ENCODE results near the gene NOTCH4. TPM values are rescaled to one million over a fixed set of nuclear protein-coding genes. Genes with fewer than 3 reads are reported as not detected.
A peak's percentile ranks its signal among the peaks of the same experiment; 100 is the strongest.

NOTCH4 gene
- total and polyA plus RNA-seq, 9 of the 15 experiments (the other 6 are each of a cell fraction or from before 2014, with no cell fraction given) = 0.24 to 4.3 (median 1.7) TPM

- TF ChIP-seq ARID3A (IDR thresholded peaks at IDR 0.05; ENCODE audit: borderline replicate concordance, low read depth, low read length) (no peak), PRDM10 (IDR thresholded peaks at IDR 0.05; ENCODE audit: partially characterized antibody) (peak; percentile 5), HMG20A (CRISPR knock-in tag; conservative IDR thresholded peaks at IDR 0.05) (no peak), NUFIP1 (IDR thresholded peaks at IDR 0.05; ENCODE audit: partially characterized antibody) (no peak), ATF2 (CRISPR knock-in tag; IDR thresholded peaks at IDR 0.05) (no peak), ZBTB7A (IDR thresholded peaks at IDR 0.05; ENCODE audit: borderline replicate concordance, control insufficient read depth, low read depth, low read length) (peak; percentile 54), DPF2 (IDR thresholded peaks at IDR 0.05) (no peak), CREB3L1 (IDR thresholded peaks at IDR 0.05; ENCODE audit: borderline replicate concordance, low read depth) (no peak), ZFP91 (CRISPR knock-in tag; IDR thresholded peaks at IDR 0.05) (peak; percentile 80), FOXK2 (conservative IDR thresholded peaks at IDR 0.05 in 1 of 2, IDR thresholded peaks at IDR 0.05 in 1 of 2; ENCODE audit: low read depth in 2 of 2) (no peak), MAFF (IDR thresholded peaks at IDR 0.05; ENCODE audit: low read length) (no peak), POLR2H (tag; IDR thresholded peaks at IDR 0.05; ENCODE audit: low read depth) (no peak), RBM39 (optimal IDR thresholded peaks at IDR 0.05; ENCODE audit: low read depth, low read length) (peak; percentile 26), TEAD4 (IDR thresholded peaks at IDR 0.05; ENCODE audit: low read length) (no peak), TEAD4 (CRISPR knock-in tag; IDR thresholded peaks at IDR 0.05; ENCODE audit: borderline replicate concordance) (no peak), ZBTB8A (IDR thresholded peaks at IDR 0.05; ENCODE audit: partially characterized antibody) (no peak), SIN3B (IDR thresholded peaks at IDR 0.05; ENCODE audit: low read depth) (no peak)
These were observed 71.8 kb downstream of the NOTCH4 start, which contains the start of gene PRRT1 (continued) for GRCh38 chr6:32151863-32152768.

Data from K562 (cell line).